Activated gamma-delta T cell treated with anti-CD3 and anti-CD28 coated beads, Interleukin-2, amount 50 U/mL, for 16 hours (primary cell): ENCODE data around the gene LPCAT2.

Source experiments
- DNase-seq: peaks from one replicate; pipeline ENCODE4 v3.0.0-alpha.2; 2020; ENCODE audit warnings: low read depth

The LPCAT2 gene

GRCh38 chr16:55480228-55480655 lies 28.6 kb upstream of the LPCAT2 start:
- no peak for DNase-seq

- DNase-seq, result no peak
Measured at GRCh38 chr16:55481023-55481422, 27.8 kb upstream of the LPCAT2 start.

GRCh38 chr16:55482056-55482455 lies 26.8 kb upstream of the LPCAT2 start:
- no peak for DNase-seq

- DNase-seq, result no peak
Measured at GRCh38 chr16:55487048-55487803, 21.6 kb upstream of the LPCAT2 start.

GRCh38 chr16:55488306-55488705 lies 20.6 kb upstream of the LPCAT2 start:
- DNase-seq, result no peak

- no peak for DNase-seq
Measured at GRCh38 chr16:55489119-55489955, 19.5 kb upstream of the LPCAT2 start.

- DNase-seq, result no peak
Measured at GRCh38 chr16:55489956-55490265, 19.0 kb upstream of the LPCAT2 start.

GRCh38 chr16:55490301-55490700 lies 18.6 kb upstream of the LPCAT2 start:
- no peak for DNase-seq

GRCh38 chr16:55491691-55492090 lies 17.2 kb upstream of the LPCAT2 start:
- no peak for DNase-seq

- no peak for DNase-seq
Measured at GRCh38 chr16:55492756-55493380, 16.0 kb upstream of the LPCAT2 start.

GRCh38 chr16:55494994-55495421 lies 13.9 kb upstream of the LPCAT2 start:
- no peak for DNase-seq

- no peak for DNase-seq
Measured at GRCh38 chr16:55495616-55496289, 13.1 kb upstream of the LPCAT2 start.

- DNase-seq, result no peak
Measured at GRCh38 chr16:55496509-55497145, 12.2 kb upstream of the LPCAT2 start.

GRCh38 chr16:55497558-55497957 lies 11.3 kb upstream of the LPCAT2 start:
- no peak for DNase-seq

GRCh38 chr16:55498101-55498500 lies 10.8 kb upstream of the LPCAT2 start:
- DNase-seq, result no peak

GRCh38 chr16:55499281-55499680 lies 9.6 kb upstream of the LPCAT2 start:
- DNase-seq, result no peak

- no peak for DNase-seq
Measured at GRCh38 chr16:55499951-55500529, 8.8 kb upstream of the LPCAT2 start.

GRCh38 chr16:55500530-55501011 lies 8.3 kb upstream of the LPCAT2 start:
- no peak for DNase-seq

GRCh38 chr16:55501549-55502322 lies 7.1 kb upstream of the LPCAT2 start:
- DNase-seq, result no peak

- no peak for DNase-seq
Measured at GRCh38 chr16:55502801-55503366, 6.0 kb upstream of the LPCAT2 start.
